Ascending aorta (tissue), 2 donors: ENCODE measurements around the gene KCNIP2. TPM values are rescaled to one million over a fixed set of nuclear protein-coding genes. Genes with fewer than 3 reads are reported as not detected.

Experiments used
- DNase-seq, 2 donors: peaks; one replicate each; pipeline ENCODE4 v3.0.0-alpha.2; 2019; ENCODE audit warnings: low spot score in 2 of 2
- H3K27ac ChIP-seq, 2 donors: fragments of 200-600 bp; sonication (generic); one replicate each; pipeline ENCODE4 v1.5.1; 2016 to 2017; ENCODE audit warnings: mild to moderate bottlenecking in 1 of 2
- H3K27me3 ChIP-seq: fragments of 200-600 bp; sonication (generic); one replicate; pipeline ENCODE4 v1.5.1; 2017
- H3K36me3 ChIP-seq, 2 donors: fragments of 200-600 bp; sonication (generic); one replicate each; pipeline ENCODE4 v1.5.1; 2016
- H3K4me1 ChIP-seq, 2 donors: fragments of 200-600 bp; sonication (generic); one replicate each; pipeline ENCODE4 v1.5.1; 2016 to 2017; ENCODE audit warnings: mild to moderate bottlenecking in 1 of 2
- H3K4me3 ChIP-seq, 2 donors: fragments of 200-600 bp; sonication (generic); one replicate each; pipeline ENCODE4 v1.5.1; 2016 to 2017; ENCODE audit warnings: mild to moderate bottlenecking in 1 of 2
- H3K9me3 ChIP-seq, 2 donors: fragments of 200-600 bp; sonication (generic); one replicate each; pipeline ENCODE4 v1.5.1; 2016
- intact Hi-C: fragments of 100-400 bp; cut with DNase I; formaldehyde crosslinking; loops from one replicate; pipeline ENCODE4 v1.15.1; 2023
- total RNA-seq: library from RNA; depleted of rRNA; stranded (reverse); fragments of >200 nt; gene quantifications from one replicate; pipeline ENCODE4 v1.1.0, GENCODE V29; 2016
- TF ChIP-seq, protein P1 (sequence below), 3 experiments: fragments of 200-600 bp in 2 of 3; fragments of 450-650 bp in 1 of 3; sonication (generic) in 2 of 3; IDR thresholded peaks; one replicate each; pipeline ENCODE4 v1.5.1; 2016 to 2019; ENCODE audit warnings: antibody characterized with exemption in 3 of 3, mild to moderate bottlenecking in 1 of 3, moderate library complexity in 1 of 3

Gene KCNIP2
- total RNA-seq, 1 donor from 2014 or later = 1.1 TPM

DNA sequence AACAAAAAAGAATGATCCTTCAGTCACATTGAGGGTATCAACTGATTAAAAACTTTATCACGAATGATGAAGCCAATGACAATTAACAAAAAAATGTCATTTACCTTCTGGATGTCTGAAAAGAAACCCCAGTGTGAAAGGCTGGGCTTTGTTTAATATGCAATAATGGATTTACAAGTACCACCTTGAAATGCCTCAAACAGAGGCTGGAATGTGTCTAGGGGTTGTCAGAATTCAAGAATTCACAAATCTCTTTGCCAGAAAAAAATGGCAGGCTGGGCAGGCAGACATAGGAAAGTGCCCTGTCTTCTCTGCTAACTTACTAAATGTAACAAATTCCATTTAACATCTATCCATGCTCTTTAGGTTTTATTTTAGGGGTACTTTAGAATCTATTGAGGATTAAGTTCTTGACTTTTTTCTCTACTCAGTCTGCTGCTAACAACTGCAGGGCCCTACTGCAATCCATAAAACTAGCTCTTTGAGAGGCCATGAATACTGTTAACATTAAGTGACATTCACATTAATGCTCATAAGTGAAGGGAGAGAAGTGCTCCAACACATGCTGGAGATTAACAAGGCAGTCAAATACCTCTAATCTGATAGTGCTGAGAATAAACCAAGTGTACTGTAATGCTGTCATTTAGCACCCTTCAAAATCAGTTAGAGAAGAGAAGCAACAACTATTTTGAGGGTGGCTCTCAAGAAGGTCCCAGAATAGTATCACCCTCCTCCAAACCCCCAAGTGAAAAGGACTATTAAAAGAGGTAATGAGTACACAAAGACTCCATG is 43.1 kb upstream of the KCNIP2 start:
- Histone ChIP-seq H3K4me1 (no peaks in the 10 kb centered on the region), H3K4me3 (no peak overlapping the region), H3K27me3 (no peaks in the 10 kb centered on the region), H3K9me3 (no peaks in the 10 kb centered on the region), H3K27ac (no peak overlapping the region), H3K36me3 (no peaks in the 10 kb centered on the region)
- intact Hi-C loops = no loop called here
- TF ChIP-seq, protein P1, sequence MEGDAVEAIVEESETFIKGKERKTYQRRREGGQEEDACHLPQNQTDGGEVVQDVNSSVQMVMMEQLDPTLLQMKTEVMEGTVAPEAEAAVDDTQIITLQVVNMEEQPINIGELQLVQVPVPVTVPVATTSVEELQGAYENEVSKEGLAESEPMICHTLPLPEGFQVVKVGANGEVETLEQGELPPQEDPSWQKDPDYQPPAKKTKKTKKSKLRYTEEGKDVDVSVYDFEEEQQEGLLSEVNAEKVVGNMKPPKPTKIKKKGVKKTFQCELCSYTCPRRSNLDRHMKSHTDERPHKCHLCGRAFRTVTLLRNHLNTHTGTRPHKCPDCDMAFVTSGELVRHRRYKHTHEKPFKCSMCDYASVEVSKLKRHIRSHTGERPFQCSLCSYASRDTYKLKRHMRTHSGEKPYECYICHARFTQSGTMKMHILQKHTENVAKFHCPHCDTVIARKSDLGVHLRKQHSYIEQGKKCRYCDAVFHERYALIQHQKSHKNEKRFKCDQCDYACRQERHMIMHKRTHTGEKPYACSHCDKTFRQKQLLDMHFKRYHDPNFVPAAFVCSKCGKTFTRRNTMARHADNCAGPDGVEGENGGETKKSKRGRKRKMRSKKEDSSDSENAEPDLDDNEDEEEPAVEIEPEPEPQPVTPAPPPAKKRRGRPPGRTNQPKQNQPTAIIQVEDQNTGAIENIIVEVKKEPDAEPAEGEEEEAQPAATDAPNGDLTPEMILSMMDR (IDR thresholded peaks at IDR 0.05) = no peak
- DNase-seq = no peak

DNA sequence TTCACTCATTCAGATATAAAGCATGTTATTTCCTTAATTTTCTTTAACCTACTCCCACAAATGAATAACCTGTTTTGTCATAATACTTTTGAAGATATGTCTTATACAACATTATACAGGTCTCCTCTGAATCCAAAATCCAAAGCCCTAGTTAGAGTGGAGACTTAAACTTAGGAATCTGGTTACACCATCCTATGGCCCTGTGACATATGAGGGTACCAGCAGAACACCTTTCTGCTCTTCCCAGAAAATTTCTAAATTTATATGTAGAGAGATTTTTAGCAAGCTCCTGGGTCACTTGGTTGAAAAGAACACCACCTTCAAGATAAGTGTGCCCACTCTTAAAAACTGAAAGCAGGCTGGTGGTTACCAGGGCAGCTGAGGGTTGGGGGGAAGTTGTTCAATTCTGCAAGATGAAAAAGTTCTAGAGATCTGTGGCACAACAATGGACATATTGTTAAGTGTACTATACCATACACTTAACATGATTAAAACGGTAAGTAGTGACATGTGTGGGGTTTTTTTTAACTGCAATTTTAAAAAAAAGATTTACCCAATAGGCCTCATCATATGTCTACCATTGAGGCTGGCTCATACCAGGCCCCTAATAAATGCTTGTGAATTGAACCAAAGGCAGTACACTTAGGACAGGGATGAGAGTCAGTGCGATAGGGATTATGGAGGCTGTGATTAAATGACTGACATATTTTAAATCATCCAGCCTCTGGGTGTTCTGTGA is 37.6 kb upstream of the KCNIP2 start:
- Histone ChIP-seq H3K27ac (no peak overlapping the region), H3K36me3 (no peaks in the 10 kb centered on the region), H3K27me3 (no peaks in the 10 kb centered on the region), H3K9me3 (no peaks in the 10 kb centered on the region), H3K4me1 (no peaks in the 10 kb centered on the region), H3K4me3 (no peak overlapping the region)
- no peak for DNase-seq
- intact Hi-C loops = no loop called here
- TF ChIP-seq, protein P1 (IDR thresholded peaks at IDR 0.05) = no peak

DNA sequence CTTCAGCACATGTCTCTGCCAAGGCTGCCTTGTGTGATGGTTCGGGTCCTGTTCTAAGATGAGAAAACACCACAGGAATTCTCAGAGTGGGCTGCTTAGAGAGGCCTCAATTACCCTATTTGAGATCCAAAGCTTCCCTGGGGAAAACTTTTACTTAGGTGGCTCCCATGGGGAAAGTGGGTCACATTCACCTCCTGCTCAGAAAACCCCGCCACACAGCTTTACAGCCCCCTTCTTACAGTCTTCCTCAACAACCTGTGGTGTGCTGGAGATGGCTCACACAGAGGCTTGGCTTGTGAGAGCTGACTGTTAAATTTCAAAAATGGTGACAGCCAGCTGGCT is 36.6 kb upstream of the KCNIP2 start:
- no peak overlapping the region for H3K4me3 ChIP-seq
- no peaks in the 10 kb centered on the region for H3K27me3 ChIP-seq
- DNase-seq = no peak
- no peaks in the 10 kb centered on the region for H3K9me3 ChIP-seq
- H3K27ac ChIP-seq = no peak overlapping the region
- TF ChIP-seq, protein P1 (IDR thresholded peaks at IDR 0.05) = no peak
- intact Hi-C loops = no loop called here
- H3K36me3 ChIP-seq = no peaks in the 10 kb centered on the region
- no peaks in the 10 kb centered on the region for H3K4me1 ChIP-seq

DNA sequence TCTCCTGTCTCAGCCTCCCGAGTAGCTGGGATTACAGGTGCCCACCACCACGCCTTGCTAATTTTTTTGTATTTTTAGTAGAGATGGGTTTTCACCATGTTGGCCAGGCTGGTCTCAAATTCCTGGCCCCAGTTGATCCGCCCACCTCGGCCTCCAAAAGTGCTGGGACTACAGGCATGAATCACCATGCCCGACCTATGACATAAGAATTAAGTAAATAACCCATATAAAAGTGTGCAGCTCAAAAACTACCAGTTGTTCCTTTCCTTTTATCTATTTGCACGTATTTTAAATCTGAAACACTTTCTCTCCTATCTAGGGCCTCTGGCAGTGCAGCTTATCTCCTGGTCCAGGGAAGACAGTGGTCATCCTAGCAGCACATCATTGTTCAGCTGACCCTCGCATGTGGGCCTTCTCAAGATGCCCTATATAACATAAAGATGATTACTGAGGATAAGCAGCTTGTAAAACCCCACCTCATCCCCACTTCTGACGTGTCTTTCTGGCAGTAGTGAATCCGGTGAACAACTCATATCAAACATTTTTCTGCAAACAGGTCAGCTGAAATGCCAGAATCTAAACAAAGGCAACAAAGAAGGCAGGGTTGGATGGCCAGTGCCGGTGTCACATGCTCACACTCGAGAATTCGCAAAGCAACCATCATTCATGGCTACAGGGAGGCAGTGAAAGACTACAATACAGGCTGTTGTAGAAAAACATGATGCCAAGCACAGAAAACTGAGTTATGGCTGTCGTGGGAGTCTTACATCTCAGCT is 36.0 kb upstream of the KCNIP2 start:
- no peaks in the 10 kb centered on the region for H3K4me1 ChIP-seq
- no peak overlapping the region for H3K4me3 ChIP-seq
- H3K36me3 ChIP-seq = peaks cover 0 to under 1% of the 10 kb centered on the region in 2 donors
- TF ChIP-seq, protein P1 (IDR thresholded peaks at IDR 0.05) = no peak
- intact Hi-C loops = no loop called here
- no peak overlapping the region for H3K27ac ChIP-seq
- DNase-seq = no peak
- H3K27me3 ChIP-seq = no peaks in the 10 kb centered on the region
- H3K9me3 ChIP-seq = no peaks in the 10 kb centered on the region

DNA sequence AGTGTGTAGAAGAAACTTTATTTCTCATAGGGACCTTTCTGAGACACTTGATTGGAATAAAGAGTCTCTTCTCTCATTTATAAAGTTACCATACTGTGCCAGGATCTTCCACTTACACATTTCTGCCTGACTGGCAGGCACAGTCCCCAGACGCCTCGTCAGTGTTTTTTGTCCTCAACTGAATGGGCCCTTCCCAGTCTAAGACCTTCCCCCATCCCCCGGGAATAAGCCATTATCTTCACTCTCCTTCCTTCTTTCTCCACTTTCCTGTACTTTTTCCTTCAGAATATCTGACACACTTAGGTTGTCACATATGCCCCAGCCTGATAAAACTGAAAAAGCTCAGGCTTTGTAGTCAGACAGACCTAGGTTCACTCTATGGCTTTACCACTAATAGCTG is 35.3 kb upstream of the KCNIP2 start:
- DNase-seq = no peak
- no peaks in the 10 kb centered on the region for H3K27me3 ChIP-seq
- TF ChIP-seq, protein P1 (IDR thresholded peaks at IDR 0.05) = no peak
- intact Hi-C loops = no loop called here
- peaks cover 0 to 2% of the 10 kb centered on the region in 2 donors for H3K36me3 ChIP-seq
- H3K4me3 ChIP-seq = no peak overlapping the region
- no peak overlapping the region for H3K27ac ChIP-seq
- H3K4me1 ChIP-seq = no peaks in the 10 kb centered on the region
- H3K9me3 ChIP-seq = no peaks in the 10 kb centered on the region
